Activated CD4-positive, alpha-beta memory T cell treated with anti-CD3 and anti-CD28 coated beads for 36 hours (primary cell): ENCODE measurements around the gene CUBN. TPM values are rescaled to one million over a fixed set of nuclear protein-coding genes. Genes with fewer than 3 reads are reported as not detected.

Experiments
- CTCF ChIA-PET: fragments of 350-600 bp; sonication (Branson Sonifier 250); formaldehyde crosslinking; loops from one replicate; lab custom pipeline; 2021; ENCODE audit warnings: antibody characterized with exemption, inconsistent platforms; lab: Charles Lee
- POLR2A ChIA-PET: fragments of 350-600 bp; sonication (Branson Sonifier 250); formaldehyde crosslinking; loops from one replicate; lab custom pipeline; 2021; ENCODE audit warnings: antibody characterized with exemption; lab: Charles Lee
- DNase-seq: peaks from one replicate; pipeline ENCODE4 v3.0.0-alpha.2; 2020
- H3K27ac Mint-ChIP-seq: one replicate; pipeline ENCODE4 v1.8.0; 2021; ENCODE audit warnings: mixed read lengths
- H3K27me3 Mint-ChIP-seq: one replicate; pipeline ENCODE4 v1.8.0; 2021; ENCODE audit warnings: mixed read lengths
- H3K36me3 Mint-ChIP-seq: one replicate; pipeline ENCODE4 v1.8.0; 2021; ENCODE audit warnings: mixed read lengths
- H3K4me1 Mint-ChIP-seq: one replicate; pipeline ENCODE4 v1.8.0; 2021; ENCODE audit warnings: low read depth, mixed read lengths
- H3K4me3 Mint-ChIP-seq: one replicate; pipeline ENCODE4 v1.8.0; 2021; ENCODE audit warnings: mild to moderate bottlenecking, mixed read lengths
- H3K9me3 Mint-ChIP-seq: one replicate; pipeline ENCODE4 v1.8.0; 2021; ENCODE audit warnings: mixed read lengths
- intact Hi-C: fragments of 100-400 bp; cut with micrococcal nuclease; formaldehyde crosslinking; loops from one replicate; pipeline ENCODE4 v1.15.1; 2023
- total RNA-seq, 2 experiments: library from RNA; stranded (reverse); gene quantifications; one replicate each; pipeline ENCODE4 v1.2.3, GENCODE V29; 2021

The CUBN gene
- total RNA-seq, 2 experiments from 2014 or later, result 0.24 to 0.31 TPM

GRCh38 chr10:16923726-16924125 is 205.9 kb downstream of the CUBN start:
- ChIA-PET POLR2A (no interaction called here), CTCF (interaction anchor here (0.6 kb wide), 1 partner anchor 80 kb away, joined by 3 read pairs; no protein-coding TSS in a partner anchor)
- Mint-ChIP-seq H3K9me3 (no peaks in the 10 kb centered on the region), H3K4me1 (no peaks in the 10 kb centered on the region), H3K36me3 (peaks cover 3% of the 10 kb centered on the region), H3K27ac (no peak overlapping the region), H3K4me3 (no peak overlapping the region), H3K27me3 (no peaks in the 10 kb centered on the region)
- no peak for DNase-seq
- intact Hi-C loops, result no loop called here

- no peaks in the 10 kb centered on the region for H3K4me1 Mint-ChIP-seq
- DNase-seq, result no peak
- intact Hi-C loops, result no loop called here
- CTCF ChIA-PET, result no interaction called here
- H3K4me3 Mint-ChIP-seq, result no peak overlapping the region
- H3K9me3 Mint-ChIP-seq, result no peaks in the 10 kb centered on the region
- POLR2A ChIA-PET, result no interaction called here
- peaks cover 3% of the 10 kb centered on the region for H3K36me3 Mint-ChIP-seq
- no peaks in the 10 kb centered on the region for H3K27me3 Mint-ChIP-seq
- no peak overlapping the region for H3K27ac Mint-ChIP-seq
Measured at GRCh38 chr10:16923309-16923708, 206.3 kb downstream of the CUBN start.

GRCh38 chr10:16919121-16919982 is 210.3 kb downstream of the CUBN start:
- no peak overlapping the region for H3K27ac Mint-ChIP-seq
- POLR2A ChIA-PET, result no interaction called here
- no peaks in the 10 kb centered on the region for H3K27me3 Mint-ChIP-seq
- H3K36me3 Mint-ChIP-seq, result peaks cover 3% of the 10 kb centered on the region
- no peaks in the 10 kb centered on the region for H3K4me1 Mint-ChIP-seq
- intact Hi-C loops, result no loop called here
- H3K4me3 Mint-ChIP-seq, result no peak overlapping the region
- no peak for DNase-seq
- CTCF ChIA-PET, result interaction anchor here (0.6 to 1.1 kb wide), 3 partner anchors 28 to 241 kb away, joined by 3 to 5 read pairs (median 5); no protein-coding TSS in a partner anchor
- no peaks in the 10 kb centered on the region for H3K9me3 Mint-ChIP-seq

- ChIA-PET CTCF (interaction anchor here (1.3 kb wide), 1 partner anchor 10 kb away, joined by 4 read pairs; no protein-coding TSS in a partner anchor), POLR2A (no interaction called here)
- DNase-seq, result no peak
- Mint-ChIP-seq H3K27me3 (no peaks in the 10 kb centered on the region), H3K36me3 (peaks cover 9% of the 10 kb centered on the region), H3K4me3 (no peak overlapping the region), H3K9me3 (no peaks in the 10 kb centered on the region), H3K27ac (no peak overlapping the region), H3K4me1 (no peaks in the 10 kb centered on the region)
- intact Hi-C loops, result no loop called here
Measured at GRCh38 chr10:16916496-16916895, 213.1 kb downstream of the CUBN start.

- POLR2A ChIA-PET, result no interaction called here
- peaks cover 9% of the 10 kb centered on the region for H3K36me3 Mint-ChIP-seq
- no peaks in the 10 kb centered on the region for H3K4me1 Mint-ChIP-seq
- no peaks in the 10 kb centered on the region for H3K9me3 Mint-ChIP-seq
- CTCF ChIA-PET, result interaction anchor here (1.3 kb wide), 1 partner anchor 8 kb away, joined by 4 read pairs; no protein-coding TSS in a partner anchor
- no peak overlapping the region for H3K4me3 Mint-ChIP-seq
- H3K27ac Mint-ChIP-seq, result no peak overlapping the region
- no peak for DNase-seq
- intact Hi-C loops, result no loop called here
- H3K27me3 Mint-ChIP-seq, result no peaks in the 10 kb centered on the region
Measured at GRCh38 chr10:16915300-16915699, 214.3 kb downstream of the CUBN start.

- no peak overlapping the region for H3K4me3 Mint-ChIP-seq
- CTCF ChIA-PET, result no interaction called here
- H3K4me1 Mint-ChIP-seq, result no peaks in the 10 kb centered on the region
- DNase-seq, result no peak
- intact Hi-C loops, result no loop called here
- POLR2A ChIA-PET, result no interaction called here
- no peak overlapping the region for H3K27ac Mint-ChIP-seq
- H3K27me3 Mint-ChIP-seq, result no peaks in the 10 kb centered on the region
- H3K9me3 Mint-ChIP-seq, result no peaks in the 10 kb centered on the region
- peaks cover 9% of the 10 kb centered on the region for H3K36me3 Mint-ChIP-seq
Measured at GRCh38 chr10:16913266-16913665, 216.3 kb downstream of the CUBN start.

- Mint-ChIP-seq H3K4me1 (no peaks in the 10 kb centered on the region), H3K27ac (no peak overlapping the region), H3K36me3 (peaks cover 9% of the 10 kb centered on the region), H3K27me3 (no peaks in the 10 kb centered on the region), H3K9me3 (no peaks in the 10 kb centered on the region), H3K4me3 (no peak overlapping the region)
- POLR2A ChIA-PET, result no interaction called here
- intact Hi-C loops, result no loop called here
- CTCF ChIA-PET, result no interaction called here
- no peak for DNase-seq
Measured at GRCh38 chr10:16910793-16911164, 218.8 kb downstream of the CUBN start.

GRCh38 chr10:16909961-16910792 is 219.4 kb downstream of the CUBN start:
- no peak overlapping the region for H3K4me3 Mint-ChIP-seq
- no peaks in the 10 kb centered on the region for H3K27me3 Mint-ChIP-seq
- H3K36me3 Mint-ChIP-seq, result peaks cover 7% of the 10 kb centered on the region
- intact Hi-C loops, result no loop called here
- ChIA-PET CTCF (no interaction called here), POLR2A (no interaction called here)
- H3K9me3 Mint-ChIP-seq, result no peaks in the 10 kb centered on the region
- no peak overlapping the region for H3K27ac Mint-ChIP-seq
- no peak for DNase-seq
- no peaks in the 10 kb centered on the region for H3K4me1 Mint-ChIP-seq

GRCh38 chr10:16909271-16909767 is 220.3 kb downstream of the CUBN start:
- intact Hi-C loops, result no loop called here
- no peaks in the 10 kb centered on the region for H3K27me3 Mint-ChIP-seq

GRCh38 chr10:16907687-16908086 is 221.9 kb downstream of the CUBN start:
- no peaks in the 10 kb centered on the region for H3K27me3 Mint-ChIP-seq
- no peak overlapping the region for H3K4me3 Mint-ChIP-seq
- no peak overlapping the region for H3K27ac Mint-ChIP-seq
- no peak for DNase-seq
- intact Hi-C loops, result no loop called here
- ChIA-PET POLR2A (no interaction called here), CTCF (no interaction called here)
- H3K4me1 Mint-ChIP-seq, result peaks cover 2% of the 10 kb centered on the region
- peaks cover 6% of the 10 kb centered on the region for H3K36me3 Mint-ChIP-seq
- H3K9me3 Mint-ChIP-seq, result no peaks in the 10 kb centered on the region

More at GRCh38 chr10:16909271-16909767, 220.3 kb downstream of the CUBN start:
- ChIA-PET POLR2A (no interaction called here), CTCF (no interaction called here)
- peaks cover 7% of the 10 kb centered on the region for H3K36me3 Mint-ChIP-seq
- no peaks in the 10 kb centered on the region for H3K9me3 Mint-ChIP-seq
- no peak for DNase-seq
- no peak overlapping the region for H3K27ac Mint-ChIP-seq
- H3K4me1 Mint-ChIP-seq, result no peaks in the 10 kb centered on the region
- H3K4me3 Mint-ChIP-seq, result no peak overlapping the region

GRCh38 chr10:16905320-16905719 is 224.3 kb downstream of the CUBN start:
- ChIA-PET POLR2A (no interaction called here), CTCF (no interaction called here)
- DNase-seq, result no peak
- Mint-ChIP-seq H3K27ac (no peak overlapping the region), H3K9me3 (no peaks in the 10 kb centered on the region), H3K36me3 (peaks cover 1% of the 10 kb centered on the region), H3K4me3 (no peak overlapping the region), H3K27me3 (no peaks in the 10 kb centered on the region), H3K4me1 (peaks cover 5% of the 10 kb centered on the region)
- intact Hi-C loops, result no loop called here

- H3K27me3 Mint-ChIP-seq, result no peaks in the 10 kb centered on the region
- peaks cover 1% of the 10 kb centered on the region for H3K36me3 Mint-ChIP-seq
- intact Hi-C loops, result no loop called here
- no peak for DNase-seq
- H3K27ac Mint-ChIP-seq, result no peak overlapping the region
- peaks cover 5% of the 10 kb centered on the region for H3K4me1 Mint-ChIP-seq
- no peak overlapping the region for H3K4me3 Mint-ChIP-seq
- no peaks in the 10 kb centered on the region for H3K9me3 Mint-ChIP-seq
- CTCF ChIA-PET, result no interaction called here
- POLR2A ChIA-PET, result no interaction called here
Measured at GRCh38 chr10:16904639-16905061, 225.0 kb downstream of the CUBN start.
